Ammon's horn (tissue), 1 donor: ENCODE data around the gene DHRS11.

ENCODE experiments used
- DNase-seq: peaks from one replicate; pipeline ENCODE4 v3.0.0-alpha.2; 2016; ENCODE audit warnings: low spot score

DHRS11 gene

GRCh38 chr17:36591434-36592315, at the start of gene DHRS11:
Gene DHRS11 (plus strand): TSS chr17:36591879. CDS start chr17:36592010, 131 bp downstream.
- DNase-seq: peak; percentile 81

GRCh38 chr17:36542755-36543154, 48.9 kb upstream of the DHRS11 start:
- DNase-seq: no peak

GRCh38 chr17:36544044-36544306, 47.7 kb upstream of the DHRS11 start:
- no peak for DNase-seq

- peak; percentile 93 for DNase-seq
Measured at GRCh38 chr17:36544307-36545076, 47.2 kb upstream of the DHRS11 start, which contains the start of gene GGNBP2. Gene GGNBP2 (plus strand): TSS chr17:36544919. CDS start chr17:36545725, 806 bp downstream.

- DNase-seq: no peak
Measured at GRCh38 chr17:36545077-36545464, 46.6 kb upstream of the DHRS11 start.

GRCh38 chr17:36545465-36546417, 45.9 kb upstream of the DHRS11 start:
- peak; percentile 97 for DNase-seq

GRCh38 chr17:36546418-36547093, 45.1 kb upstream of the DHRS11 start:
- no peak for DNase-seq

- DNase-seq: no peak
Measured at GRCh38 chr17:36547776-36548175, 43.9 kb upstream of the DHRS11 start.

- DNase-seq: no peak
Measured at GRCh38 chr17:36550491-36551417, 40.9 kb upstream of the DHRS11 start.

- DNase-seq: no peak
Measured at GRCh38 chr17:36553459-36553858, 38.2 kb upstream of the DHRS11 start.

GRCh38 chr17:36566081-36566480, 25.6 kb upstream of the DHRS11 start:
- no peak for DNase-seq

GRCh38 chr17:36575028-36575427, 16.7 kb upstream of the DHRS11 start:
- no peak for DNase-seq

GRCh38 chr17:36576793-36577192, 14.9 kb upstream of the DHRS11 start:
- DNase-seq: no peak

- no peak for DNase-seq
Measured at GRCh38 chr17:36578671-36579070, 13.0 kb upstream of the DHRS11 start.

GRCh38 chr17:36583787-36584186, 7.9 kb upstream of the DHRS11 start:
- no peak for DNase-seq

GRCh38 chr17:36586138-36586537, 5.5 kb upstream of the DHRS11 start:
- DNase-seq: peak; percentile 49

GRCh38 chr17:36590082-36590481, 1.6 kb upstream of the DHRS11 start:
- no peak for DNase-seq

- no peak for DNase-seq
Measured at GRCh38 chr17:36592316-36592715, 637 bp downstream of the DHRS11 start.

GRCh38 chr17:36592716-36593321, 1.1 kb downstream of the DHRS11 start:
- DNase-seq: no peak
